HepG2 (cell line): Measurements from ENCODE around the gene CAMK1G. TPM values are rescaled to one million over a fixed set of nuclear protein-coding genes. Genes with fewer than 3 reads are reported as not detected.

Experiments
- ATAC-seq: fragments of 200-7000 bp; cut with Tn5 transposase; 3 replicates; pipeline ENCODE4 v1.9.1; 2020; ENCODE audit warnings: mild to moderate bottlenecking, moderate library complexity
- BruUV-seq: library from RNA; stranded (reverse); fragments of 400-500 nt; replicated peaks from 2 replicates; lab custom pipeline; 2021; lab: Mats Ljungman, UMichigan
- CTCF ChIA-PET: fragments of 300-600 bp; formaldehyde crosslinking; extraction: SDS; loops from one replicate; lab custom pipeline; 2021; ENCODE audit warnings: low total read pairs, inconsistent platforms, low intra/inter-chr PET ratio; lab: Yijun Ruan, JAX
- POLR2A ChIA-PET: fragments of 350-600 bp; sonication (Branson Sonifier 250); formaldehyde crosslinking; loops from one replicate; lab custom pipeline; 2020; ENCODE audit warnings: antibody characterized with exemption, inconsistent platforms; lab: Yijun Ruan, JAX
- DNase-seq: peaks from one replicate; pipeline ENCODE4 v3.0.0-alpha.2; 2015; ENCODE audit warnings: low spot score
- FAIRE-seq: peaks from 3 replicates; lab custom pipeline; 2011; peaks lifted over from hg19 to GRCh38; lab: Jason Lieb, UNC
- H2AFZ ChIP-seq: one replicate; pipeline ENCODE4 v1.6.1; 2011; ENCODE audit warnings: low read length, inconsistent platforms
- H3K27ac ChIP-seq: fragments of 300-600 bp; 3 replicates; pipeline ENCODE4 v1.8.0; 2011; ENCODE audit warnings: mixed run types, mild to moderate bottlenecking, mixed read lengths, low read length, inconsistent platforms; ENCODE audit not compliant: insufficient read depth; ENCODE audit errors: extremely low read length
- H3K27me3 ChIP-seq, 2 experiments: fragments of 200-600 bp in 1 of 2; 2 replicates in 1 of 2; 3 replicates in 1 of 2; pipeline versions ENCODE4 v1.6.0 to v1.8.0; 2011; ENCODE audit warnings: low read length in 2 of 2, mild to moderate bottlenecking in 2 of 2, moderate library complexity in 2 of 2, inconsistent platforms in 1 of 2; ENCODE audit not compliant: insufficient read depth in 2 of 2, control insufficient read depth in 1 of 2
- H3K36me3 ChIP-seq, 2 experiments: fragments of 200-600 bp in 1 of 2; replicated peaks in 1 of 2; 2 replicates in 1 of 2; 3 replicates in 1 of 2; pipeline versions ENCODE4 v1.5.1 to v1.8.0; 2011; ENCODE audit warnings: low read length in 2 of 2, inconsistent platforms in 1 of 2; ENCODE audit not compliant: insufficient read depth in 2 of 2, control insufficient read depth in 1 of 2
- H3K4me1 ChIP-seq: 2 replicates; pipeline ENCODE4 v1.5.1; 2012; ENCODE audit warnings: low read length, inconsistent platforms; ENCODE audit not compliant: insufficient read depth
- H3K4me2 ChIP-seq: 2 replicates; pipeline ENCODE4 v1.6.0; 2011; ENCODE audit warnings: low read depth, low read length, inconsistent platforms
- H3K4me3 ChIP-seq, 3 experiments: fragments of 200-600 bp in 1 of 3; sonication (generic), shearing (Covaris generic) in 1 of 3; replicated peaks in 1 of 3; 2 replicates each; pipeline ENCODE4 v1.5.1; 2011 to 2016; ENCODE audit warnings: low read length in 3 of 3, inconsistent platforms in 2 of 3, low read depth in 2 of 3, mild to moderate bottlenecking in 2 of 3, control low read depth in 1 of 3, mixed read lengths in 1 of 3; ENCODE audit not compliant: insufficient read depth in 1 of 3
- H3K79me2 ChIP-seq: one replicate; pipeline ENCODE4 v1.6.1; 2011; ENCODE audit warnings: low read length, inconsistent platforms; ENCODE audit not compliant: insufficient read depth
- H3K9ac ChIP-seq: 2 replicates; pipeline ENCODE4 v1.6.0; 2011; ENCODE audit warnings: mild to moderate bottlenecking, low read depth, low read length, inconsistent platforms; ENCODE audit not compliant: insufficient read depth
- H3K9me3 ChIP-seq: 2 replicates; pipeline ENCODE4 v1.5.1; 2012; ENCODE audit warnings: mild to moderate bottlenecking, low read length
- H4K20me1 ChIP-seq: 2 replicates; pipeline ENCODE4 v1.6.0; 2011; ENCODE audit warnings: inconsistent platforms, mild to moderate bottlenecking, low read length, moderate library complexity; ENCODE audit not compliant: insufficient read depth
- E2F2 ChIP-seq: sonication (generic); formaldehyde crosslinking; IDR thresholded peaks from 2 replicates; pipeline ENCODE4 v1.4.0; 2020; ENCODE audit warnings: missing genetic modification reagents, borderline replicate concordance
- JUND ChIP-seq: sonication (generic); formaldehyde crosslinking; IDR thresholded peaks from 2 replicates; pipeline ENCODE4 v1.8.0; 2022; ENCODE audit warnings: mild to moderate bottlenecking, missing genetic modification reagents
- NCOR1 ChIP-seq: fragments of 200-600 bp; sonication (generic); IDR thresholded peaks from 2 replicates; pipeline ENCODE4 v1.7.0; 2017; ENCODE audit warnings: antibody characterized with exemption, low read length, borderline replicate concordance
- NFIB ChIP-seq: sonication (generic); formaldehyde crosslinking; IDR thresholded peaks from 2 replicates; pipeline ENCODE4 v1.9.0; 2021; ENCODE audit warnings: missing genetic modification reagents, mild to moderate bottlenecking, borderline replicate concordance
- NFIC ChIP-seq: IDR thresholded peaks from 2 replicates; pipeline ENCODE4 v1.6.1; 2012; ENCODE audit warnings: mild to moderate bottlenecking, low read length, inconsistent platforms
- THRA ChIP-seq: sonication (generic); formaldehyde crosslinking; IDR thresholded peaks from 2 replicates; pipeline ENCODE4 v1.4.0; 2020; ENCODE audit warnings: missing genetic modification reagents, borderline replicate concordance
- U2AF2 ChIP-seq: fragments of 200-400 bp; formaldehyde crosslinking; IDR thresholded peaks from 2 replicates; pipeline ENCODE4 v1.6.1; 2017; ENCODE audit warnings: low read depth, mild to moderate bottlenecking, low read length
- ZNF3 ChIP-seq: IDR thresholded peaks from 2 replicates; pipeline ENCODE4 v1.7.0; 2017; ENCODE audit warnings: inconsistent platforms
- ZNF350 ChIP-seq: sonication (generic); formaldehyde crosslinking; IDR thresholded peaks from 2 replicates; pipeline ENCODE4 v1.4.0; 2020; ENCODE audit warnings: mild to moderate bottlenecking, low read depth, missing genetic modification reagents, borderline replicate concordance
- ZNF530 ChIP-seq: sonication (generic); formaldehyde crosslinking; IDR thresholded peaks from 2 replicates; pipeline ENCODE4 v1.5.0; 2020; ENCODE audit warnings: low read depth, mild to moderate bottlenecking, missing genetic modification reagents
- ZNF562 ChIP-seq: sonication (generic); formaldehyde crosslinking; IDR thresholded peaks from 2 replicates; pipeline ENCODE4 v1.8.0; 2022; ENCODE audit warnings: missing genetic modification reagents, borderline replicate concordance
- ZNF629 ChIP-seq: sonication (generic); formaldehyde crosslinking; conservative IDR thresholded peaks from 2 replicates; pipeline ENCODE4 v1.5.0; 2020; ENCODE audit warnings: missing genetic modification reagents
- ZSCAN30 ChIP-seq: sonication (generic); formaldehyde crosslinking; IDR thresholded peaks from 2 replicates; pipeline ENCODE4 v1.5.0; 2020; ENCODE audit warnings: mild to moderate bottlenecking, missing genetic modification reagents
- WGBS: methylation state at CpG from one replicate; pipeline ENCODE4 v1.1.6; 2017; ENCODE audit warnings: low lambda C conversion rate; 5-methylcytosine and 5-hydroxymethylcytosine counted together
- in situ Hi-C: cut with HindIII; loops from 2 replicates; pipeline ENCODE4 v1.10.0; 2017; ENCODE audit warnings: low pct_unique_long_range_greater_than_20kb; ENCODE audit not compliant: extremely low pct_ligation_motif_present
- intact Hi-C: fragments of 100-400 bp; cut with micrococcal nuclease; formaldehyde crosslinking; loops from one replicate; pipeline ENCODE4 v1.10.0; 2022; ENCODE audit not compliant: unreplicated experiment
- polyA plus RNA-seq, 8 experiments: library from polyadenylated mRNA; depleted of rRNA in 3 of 8; stranded (reverse) in 7 of 8; unstranded in 1 of 8; fragments of >200 nt; fragmentation: Illumina TruSeq in 4 of 8; extraction: Trizol in 4 of 8; gene quantifications; 2 replicates each; pipeline versions ENCODE4 v1.2.1 to v1.2.3, GENCODE V29; 2011 to 2016; ENCODE audit warnings: low read depth in 4 of 8, missing spikeins in 1 of 8, mixed read lengths in 1 of 8; ENCODE audit not compliant: insufficient read depth in 1 of 8
- total RNA-seq, 5 experiments: library from RNA; depleted of rRNA; stranded (reverse); fragments of >200 nt; fragmentation: Illumina TruSeq; extraction: Trizol; gene quantifications; 2 replicates each; pipeline ENCODE4 v1.2.3, GENCODE V29; 2016; ENCODE audit warnings: low read depth in 1 of 5

Gene CAMK1G
- total and polyA plus RNA-seq, 2 of the 13 experiments (the other 11 are each of a cell fraction or from before 2014, with no cell fraction given) = not detected

- intact Hi-C loops = no loop called here
- Histone ChIP-seq H2AFZ (no peak overlapping the region), H3K4me2 (no peak overlapping the region), H3K4me3 (no peak overlapping the region), H3K9me3 (no peaks in the 10 kb centered on the region), H3K79me2 (no peaks in the 10 kb centered on the region), H3K27ac (no peak overlapping the region), H4K20me1 (no peaks in the 10 kb centered on the region), H3K9ac (no peak overlapping the region), H3K4me1 (peaks cover 9% of the 10 kb centered on the region), H3K27me3 (no peaks in the 10 kb centered on the region), H3K36me3 (no peaks in the 10 kb centered on the region)
- CTCF ChIA-PET = no interaction called here
- BruUV-seq = no TSS peak
- 60% methylated on average over 6 of the region's 7 CpGs for WGBS
- ATAC-seq = no peak
- no peak for TF ChIP-seq ZNF562 (CRISPR knock-in tag)
- TF ChIP-seq NFIC = no peak
- FAIRE-seq = no peak
- no peak for DNase-seq
- POLR2A ChIA-PET = no interaction called here
- in situ Hi-C loops = no loop called here
Observed at GRCh38 chr1:209619696-209620486, 36.4 kb downstream of the CAMK1G start.

- DNase-seq = no peak
- Histone ChIP-seq H2AFZ (no peak overlapping the region), H3K4me2 (no peak overlapping the region), H3K79me2 (no peaks in the 10 kb centered on the region), H3K36me3 (no peaks in the 10 kb centered on the region), H3K4me1 (peaks cover 9% of the 10 kb centered on the region), H3K9ac (no peak overlapping the region), H3K9me3 (no peaks in the 10 kb centered on the region), H3K27ac (no peak overlapping the region), H3K27me3 (no peaks in the 10 kb centered on the region; a peak in 1 of 5 replicates), H3K4me3 (no peak overlapping the region), H4K20me1 (no peaks in the 10 kb centered on the region)
- 71% methylated on average over 3 of the region's 3 CpGs for WGBS
- ATAC-seq = no peak
- ChIA-PET POLR2A (no interaction called here), CTCF (no interaction called here)
- intact Hi-C loops (no loop called here), in situ Hi-C loops (no loop called here)
- FAIRE-seq = no peak
- BruUV-seq = no TSS peak
- TF ChIP-seq JUND (CRISPR knock-in tag) = no peak
- TF ChIP-seq ZNF530 (CRISPR knock-in tag) = no peak
- no peak for TF ChIP-seq ZNF629 (CRISPR knock-in tag)
- no peak for TF ChIP-seq NFIB (CRISPR knock-in tag)
- no peak for TF ChIP-seq ZNF350 (CRISPR knock-in tag)
- TF ChIP-seq U2AF2 = no peak
- TF ChIP-seq E2F2 (CRISPR knock-in tag) = no peak
- TF ChIP-seq NCOR1 = no peak
- TF ChIP-seq ZNF3 (CRISPR knock-in tag) = no peak
- no peak for TF ChIP-seq THRA
- no peak for TF ChIP-seq ZSCAN30 (CRISPR knock-in tag)
Observed at GRCh38 chr1:209620487-209620884, 37.0 kb downstream of the CAMK1G start.
